HG03378 (cell line): ENCODE data around the gene ADH4.
"Not testable (repeated sequence)": the region's sequence is repeated elsewhere in the genome, so short reads cannot be mapped to it uniquely, and the experiment has no call there.

Experiments used
- ATAC-seq: cut with Tn5 transposase; IDR thresholded peaks from one replicate; pipeline ENCODE4 v1.9.1; 2021; ENCODE audit warnings: mild to moderate bottlenecking, moderate library complexity; ENCODE audit not compliant: unreplicated experiment

ADH4 gene

DNA sequence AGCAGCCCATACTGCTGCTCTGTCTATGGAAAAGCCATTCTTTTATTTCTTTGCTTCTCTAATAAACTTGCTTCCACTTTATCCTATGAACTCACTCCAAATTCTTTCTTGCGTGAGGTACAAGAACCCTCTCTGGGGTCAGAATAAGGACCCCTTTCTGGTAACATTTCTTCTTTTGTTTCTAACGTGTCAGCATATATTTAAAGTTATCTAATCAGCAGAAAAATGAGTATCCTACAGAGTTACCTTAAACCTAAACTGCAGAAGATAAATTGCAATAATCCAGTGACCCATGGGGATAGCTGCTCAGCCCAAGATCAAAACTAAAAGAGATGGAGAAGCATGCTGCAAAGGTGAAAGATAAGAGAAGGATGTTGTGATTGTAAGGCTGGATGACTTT, 59.5 kb downstream of the ADH4 start:
- ATAC-seq = no peak

DNA sequence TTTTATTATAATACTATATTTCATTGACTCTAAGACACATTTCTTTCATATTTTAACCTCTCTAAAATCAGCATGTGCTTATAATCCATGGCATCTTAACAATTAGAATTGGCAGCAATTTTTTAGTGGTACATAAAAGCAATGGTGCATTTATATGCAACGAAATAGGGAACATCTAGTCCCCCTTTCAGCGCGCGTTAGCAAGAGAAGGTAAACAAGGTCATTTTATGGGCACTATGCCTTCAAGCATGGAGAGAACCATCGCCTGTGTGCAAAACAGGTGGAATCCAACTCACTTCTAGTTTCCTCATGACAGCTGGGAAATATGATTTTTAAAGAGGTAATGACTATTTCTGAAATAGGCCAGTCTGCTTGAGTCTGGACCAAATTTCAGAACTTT, 61.9 kb downstream of the ADH4 start:
- ATAC-seq = no peak

DNA sequence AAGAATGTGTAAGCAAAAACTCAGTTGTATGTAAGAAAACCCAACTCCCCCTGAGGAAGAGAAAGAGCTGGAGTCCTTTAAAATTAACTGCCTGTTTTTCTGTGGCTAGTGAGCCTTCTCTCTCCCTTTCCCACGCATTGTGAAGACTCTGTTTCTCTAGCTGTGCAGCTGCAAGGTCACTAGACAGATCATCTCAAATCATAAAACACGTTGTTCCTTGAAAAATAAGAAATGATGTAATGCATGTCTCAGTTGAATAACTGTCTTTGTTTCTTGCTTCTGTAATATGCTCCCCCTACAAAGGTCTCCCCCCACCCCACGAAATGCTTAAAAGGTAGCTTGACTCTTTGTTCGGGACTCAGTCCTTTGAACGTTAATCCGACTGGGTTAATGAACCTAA, 63.2 kb downstream of the ADH4 start:
- ATAC-seq = not testable (repeated sequence)

DNA sequence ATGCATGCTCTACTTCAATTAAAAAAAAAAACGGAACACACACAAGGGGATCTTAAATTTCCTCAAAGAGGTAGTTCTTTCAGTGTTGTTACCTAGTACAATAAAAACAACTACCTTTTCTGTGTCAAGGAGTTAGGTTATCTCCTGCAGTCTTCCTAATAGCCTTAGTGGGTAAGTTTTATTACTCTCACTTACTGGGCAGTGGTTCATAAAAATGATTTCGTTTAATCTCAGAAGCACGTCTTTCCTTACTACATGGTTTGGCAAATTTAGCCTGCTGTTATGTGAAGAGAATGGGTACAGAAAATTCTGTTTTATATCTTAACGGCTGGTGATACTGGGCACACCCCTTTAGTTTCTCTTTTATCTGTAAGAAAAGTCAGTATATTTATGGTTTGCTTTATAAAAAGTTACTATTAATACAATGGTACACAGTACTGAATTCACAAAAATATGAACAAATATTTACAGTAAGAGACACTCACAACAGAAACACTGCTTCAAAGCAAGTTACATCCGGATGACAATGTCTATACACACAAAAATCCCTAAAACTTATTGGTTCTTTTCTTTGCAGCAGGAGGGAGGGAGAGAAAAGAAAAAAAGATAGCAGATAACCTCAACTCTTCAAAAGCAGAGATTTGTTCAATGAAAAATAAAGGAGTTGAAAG, 64.3 kb downstream of the ADH4 start:
- ATAC-seq = no peak

DNA sequence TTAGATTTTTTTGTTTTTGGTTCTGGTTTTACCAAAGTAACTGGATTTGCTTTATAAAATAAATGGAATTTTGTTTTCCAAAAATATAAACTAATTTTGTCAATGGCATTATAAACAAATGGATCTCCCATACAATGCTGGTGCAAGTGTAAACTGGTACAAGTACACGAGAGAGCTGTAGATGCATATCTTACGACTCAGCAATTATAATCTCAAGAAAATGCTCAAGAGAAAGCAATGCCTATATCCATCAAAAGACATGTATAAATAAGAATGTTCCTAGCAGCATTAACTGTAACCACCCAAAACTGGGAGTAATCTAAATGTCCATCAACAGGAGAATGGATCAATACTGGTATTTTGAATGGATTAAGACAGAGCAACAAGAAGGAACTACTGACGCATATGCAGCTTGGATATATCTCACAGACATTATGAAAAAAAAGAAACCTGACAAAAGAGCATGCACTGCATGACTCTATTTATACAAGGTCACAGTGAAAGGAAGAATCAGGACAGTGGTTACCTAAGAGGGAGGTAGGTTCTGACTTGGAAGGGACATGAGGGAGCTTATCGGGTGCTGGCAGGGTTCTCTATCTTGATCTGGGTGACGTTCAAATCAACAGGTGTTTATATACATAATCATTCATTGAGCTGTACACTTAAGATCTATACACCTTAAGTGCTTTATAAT, 65.0 kb downstream of the ADH4 start:
- no peak for ATAC-seq

DNA sequence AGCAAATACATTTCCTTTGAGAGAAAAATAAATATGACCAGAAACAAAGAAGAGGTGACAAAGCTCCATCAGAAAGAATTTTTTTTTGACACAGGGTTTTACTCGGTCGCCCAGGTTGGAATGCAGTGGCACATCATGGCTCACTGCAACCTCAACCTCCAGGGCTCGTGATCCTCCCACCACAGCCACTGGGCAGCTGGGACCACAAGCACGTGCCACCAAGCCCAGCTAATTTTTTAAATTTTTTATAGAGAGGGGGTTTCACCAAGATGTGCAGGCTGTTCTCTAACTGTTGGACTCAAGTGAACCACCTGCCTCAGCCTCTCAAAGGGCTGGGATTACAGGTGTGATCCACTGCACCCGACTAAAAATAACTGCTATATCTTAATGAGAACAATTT, 65.8 kb downstream of the ADH4 start:
- no peak for ATAC-seq

DNA sequence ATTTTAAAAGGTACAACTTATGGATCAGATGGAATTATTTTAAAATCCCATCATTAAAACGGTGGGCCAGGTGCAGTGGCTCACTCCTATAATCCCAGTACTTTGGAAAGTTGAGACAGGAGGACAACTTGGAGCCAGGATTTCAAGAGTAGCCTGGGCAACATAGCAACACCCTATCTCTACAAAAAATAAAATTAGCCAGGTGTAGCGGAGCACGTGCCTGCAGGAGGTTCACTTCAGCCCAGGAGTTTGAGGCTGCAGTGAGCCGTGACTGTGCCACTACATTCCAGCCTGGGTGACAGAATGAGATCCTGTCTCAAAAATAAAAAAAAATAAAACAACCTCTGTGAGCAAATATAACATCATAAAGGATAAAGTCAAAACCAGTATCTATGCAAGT, 66.9 kb downstream of the ADH4 start:
- no peak for ATAC-seq

DNA sequence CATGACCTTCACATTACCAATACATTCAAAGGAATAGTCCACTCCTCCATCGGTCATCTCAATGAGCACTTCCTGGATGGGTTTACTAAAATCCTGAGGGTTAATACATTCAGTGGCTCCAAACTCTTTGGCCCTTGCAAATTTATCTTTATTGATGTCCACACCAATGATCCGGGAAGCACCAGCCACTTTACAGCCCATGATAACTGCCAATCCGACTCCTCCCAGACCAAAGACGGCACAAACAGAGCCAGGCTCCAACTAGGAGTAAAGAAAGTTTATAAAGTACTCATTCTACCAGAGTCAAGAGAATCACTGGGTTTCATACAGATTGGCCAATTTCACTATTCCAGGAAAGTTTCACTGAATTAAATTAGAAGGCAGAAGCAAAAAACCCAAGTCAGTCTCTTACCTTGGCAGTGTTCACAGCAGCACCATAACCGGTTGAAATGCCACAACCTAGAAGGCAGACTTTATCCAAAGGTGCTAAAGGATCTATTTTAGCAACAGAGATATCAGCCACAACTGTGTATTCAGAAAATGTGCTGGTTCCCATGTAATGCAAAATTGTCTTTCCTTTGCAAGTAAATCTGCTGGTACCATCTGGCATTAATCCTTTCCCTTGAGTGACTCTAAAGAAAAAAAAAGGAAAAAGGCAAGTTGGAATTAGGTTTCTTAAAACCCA, 67.7 kb downstream of the ADH4 start:
- ATAC-seq = no peak

DNA sequence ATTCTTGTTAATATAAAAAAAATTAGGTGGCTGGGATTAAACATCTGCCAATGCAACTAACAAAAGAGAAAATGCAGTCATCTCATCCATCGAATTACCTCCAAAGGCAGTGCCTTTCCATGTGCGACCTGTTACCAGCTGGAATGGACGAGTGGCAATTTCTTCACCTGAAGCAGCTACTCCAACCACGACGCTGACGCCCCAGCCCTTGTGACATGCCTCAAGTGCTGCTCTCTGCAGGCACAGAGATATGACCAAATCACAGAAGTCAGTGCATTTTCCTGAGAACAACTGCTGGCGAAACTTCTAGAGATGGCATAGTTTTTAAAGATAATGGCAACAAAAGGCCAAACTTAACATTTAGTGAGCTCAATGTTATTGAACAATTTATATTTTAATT, 69.3 kb downstream of the ADH4 start:
- ATAC-seq = no peak
